SU-DHL-6 (cell line): Measurements from ENCODE around the gene BEND7.

Experiments used
- H2AFZ ChIP-seq: fragments of 200-600 bp; sonication (generic); 2 replicates; pipeline ENCODE4 v1.6.1; 2014; ENCODE audit warnings: low read depth, mild to moderate bottlenecking, moderate library complexity, mixed read lengths, antibody characterized with exemption, low read length; ENCODE audit not compliant: severe bottlenecking
- H3F3A ChIP-seq: fragments of 200-600 bp; shearing (Covaris generic); 2 replicates; pipeline ENCODE4 v1.6.0; 2016; ENCODE audit warnings: antibody characterized with exemption, mild to moderate bottlenecking; ENCODE audit not compliant: insufficient read depth
- H3K27ac ChIP-seq: fragments of 200-600 bp; sonication (generic); 2 replicates; pipeline ENCODE4 v1.5.1; 2016; ENCODE audit warnings: low read depth, mild to moderate bottlenecking, low read length, moderate library complexity, mixed read lengths
- H3K27me3 ChIP-seq: fragments of 200-600 bp; sonication (generic), shearing (Covaris generic); 2 replicates; pipeline ENCODE4 v1.6.0; 2014; ENCODE audit warnings: mild to moderate bottlenecking, low read length
- H3K36me3 ChIP-seq: fragments of 200-600 bp; sonication (generic); 2 replicates; pipeline ENCODE4 v1.6.1; 2014; ENCODE audit warnings: mild to moderate bottlenecking, low read length, mixed read lengths
- H3K4me2 ChIP-seq: fragments of 300-600, 200-600 bp; shearing (Covaris generic), sonication (generic); 2 replicates; pipeline ENCODE4 v1.6.0; 2014; ENCODE audit warnings: low read length, low read depth, mild to moderate bottlenecking; ENCODE audit not compliant: poor library complexity, severe bottlenecking
- H3K4me3 ChIP-seq: fragments of 200-600 bp; sonication (generic); 2 replicates; pipeline ENCODE4 v1.5.1; 2014; ENCODE audit warnings: antibody characterized with exemption, low read length, mild to moderate bottlenecking, mixed read lengths; ENCODE audit not compliant: insufficient read depth, poor library complexity, severe bottlenecking
- H3K79me2 ChIP-seq: fragments of 200-600 bp; sonication (generic); 2 replicates; pipeline ENCODE4 v1.6.1; 2014; ENCODE audit warnings: mild to moderate bottlenecking, low read length, moderate library complexity; ENCODE audit not compliant: insufficient read depth
- H3K9ac ChIP-seq: fragments of 200-600 bp; sonication (generic); 2 replicates; pipeline ENCODE4 v1.7.0; 2014; ENCODE audit warnings: mild to moderate bottlenecking, low read length
- H3K9me2 ChIP-seq: fragments of 200-600 bp; sonication (generic); replicated peaks from 2 replicates; pipeline ENCODE4 v1.6.1; 2014; ENCODE audit warnings: low read length; ENCODE audit not compliant: insufficient read depth
- H3K9me3 ChIP-seq: fragments of 200-600 bp; sonication (generic); 2 replicates; pipeline ENCODE4 v1.6.1; 2014; ENCODE audit warnings: low read length, mixed read lengths; ENCODE audit not compliant: insufficient read depth
- H4K20me1 ChIP-seq: fragments of 200-600 bp; sonication (generic); 2 replicates; pipeline ENCODE4 v1.6.1; 2014; ENCODE audit warnings: low read depth, mild to moderate bottlenecking, antibody characterized with exemption, low read length, moderate library complexity, mixed read lengths
- CTCF ChIP-seq: fragments of 200-600 bp; sonication (generic); IDR thresholded peaks from one replicate; pipeline ENCODE4 v1.5.1; 2017; ENCODE audit warnings: antibody characterized with exemption, mild to moderate bottlenecking, low read length, moderate library complexity; ENCODE audit not compliant: insufficient read depth, poor library complexity, severe bottlenecking
- EZH2phosphoT487 ChIP-seq: fragments of 200-600 bp; sonication (generic), shearing (Covaris generic); conservative IDR thresholded peaks from 2 replicates; pipeline ENCODE4 v1.6.1; 2018; ENCODE audit warnings: mild to moderate bottlenecking, antibody characterized with exemption, low read length, moderate library complexity, mixed read lengths

The BEND7 gene

DNA sequence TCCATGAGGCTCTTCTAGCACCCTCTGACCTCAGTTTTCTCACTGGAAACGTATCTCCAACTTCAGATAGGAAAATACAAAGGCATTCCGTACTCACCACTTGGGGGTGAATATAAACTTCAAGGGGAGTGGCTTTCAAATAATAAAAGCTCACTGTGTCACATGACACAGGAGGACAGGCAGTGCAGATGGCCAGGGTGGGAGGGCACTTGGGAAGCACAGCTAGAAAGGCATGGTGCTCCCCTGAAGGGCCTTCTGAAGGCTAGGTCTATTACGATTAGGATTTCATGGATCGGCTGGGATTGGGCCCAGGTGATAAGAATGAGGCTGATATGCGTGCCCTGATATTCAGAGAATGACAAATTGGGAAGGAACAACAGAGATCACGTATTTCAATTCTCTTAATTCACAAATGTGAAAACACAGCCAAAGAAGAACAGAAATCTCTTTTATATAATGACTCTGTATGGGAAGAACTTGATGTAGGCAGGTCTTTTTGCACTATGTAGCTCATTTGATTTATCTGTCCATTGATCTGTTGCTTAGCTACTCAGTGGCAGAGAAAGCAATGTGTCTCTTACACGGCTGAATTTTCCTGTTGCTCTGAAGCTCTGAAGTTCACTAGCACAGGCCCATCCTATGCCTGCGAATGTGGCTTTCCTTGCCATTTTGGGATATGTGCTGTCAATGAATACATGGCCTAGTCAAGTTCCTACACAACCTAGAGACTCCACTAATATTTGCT is 83.0 kb downstream of the BEND7 start:
- Histone ChIP-seq H4K20me1 (no peaks in the 10 kb centered on the region), H3K4me3 (no peak overlapping the region), H3K4me2 (no peak overlapping the region), H3K9ac (no peak overlapping the region), H3K79me2 (no peaks in the 10 kb centered on the region), H3F3A (no peaks in the 10 kb centered on the region), H3K9me3 (no peaks in the 10 kb centered on the region), H3K36me3 (no peaks in the 10 kb centered on the region), H3K27me3 (no peaks in the 10 kb centered on the region), H2AFZ (no peak overlapping the region), H3K9me2 (no peaks in the 10 kb centered on the region), H3K27ac (no peak overlapping the region)
- TF ChIP-seq EZH2phosphoT487 (no peak), CTCF (no peak)

- Histone ChIP-seq H3K4me3 (no peak overlapping the region), H3K36me3 (no peaks in the 10 kb centered on the region), H4K20me1 (no peaks in the 10 kb centered on the region), H3K9ac (no peak overlapping the region), H3K4me2 (no peak overlapping the region), H3K27ac (no peak overlapping the region), H3K9me2 (no peaks in the 10 kb centered on the region), H3K9me3 (no peaks in the 10 kb centered on the region), H3K27me3 (no peaks in the 10 kb centered on the region), H3K79me2 (no peaks in the 10 kb centered on the region), H2AFZ (no peak overlapping the region), H3F3A (no peaks in the 10 kb centered on the region)
- no peak for TF ChIP-seq CTCF
- TF ChIP-seq EZH2phosphoT487, result no peak
These were observed 87.3 kb downstream of the BEND7 start for GRCh38 chr10:13441476-13441875.

- Histone ChIP-seq H3F3A (no peaks in the 10 kb centered on the region), H3K79me2 (no peaks in the 10 kb centered on the region), H3K27me3 (no peaks in the 10 kb centered on the region), H2AFZ (peak overlapping the region; percentile 73), H4K20me1 (no peaks in the 10 kb centered on the region), H3K9me3 (no peaks in the 10 kb centered on the region), H3K9ac (no peak overlapping the region), H3K36me3 (no peaks in the 10 kb centered on the region), H3K4me3 (no peak overlapping the region), H3K9me2 (no peaks in the 10 kb centered on the region), H3K4me2 (peak overlapping the region; percentile 34), H3K27ac (no peak overlapping the region)
- TF ChIP-seq CTCF (peak; percentile 71), EZH2phosphoT487 (no peak)
These were observed 88.4 kb downstream of the BEND7 start for GRCh38 chr10:13440185-13441061.
